WTC11 (cell line): ENCODE measurements around the gene TRIP12.

Experiments
- TF ChIP-seq, protein P1 (sequence below): fragments of 200-600 bp; IDR thresholded peaks from 2 replicates; pipeline ENCODE4 v1.8.0; 2022; ENCODE audit warnings: antibody characterized with exemption
- TF ChIP-seq, protein P2 (sequence below): sonication (generic); formaldehyde crosslinking; IDR thresholded peaks from 2 replicates; pipeline ENCODE4 v1.8.1; 2023; ENCODE audit warnings: mild to moderate bottlenecking, missing genetic modification reagents, moderate library complexity

DNA sequence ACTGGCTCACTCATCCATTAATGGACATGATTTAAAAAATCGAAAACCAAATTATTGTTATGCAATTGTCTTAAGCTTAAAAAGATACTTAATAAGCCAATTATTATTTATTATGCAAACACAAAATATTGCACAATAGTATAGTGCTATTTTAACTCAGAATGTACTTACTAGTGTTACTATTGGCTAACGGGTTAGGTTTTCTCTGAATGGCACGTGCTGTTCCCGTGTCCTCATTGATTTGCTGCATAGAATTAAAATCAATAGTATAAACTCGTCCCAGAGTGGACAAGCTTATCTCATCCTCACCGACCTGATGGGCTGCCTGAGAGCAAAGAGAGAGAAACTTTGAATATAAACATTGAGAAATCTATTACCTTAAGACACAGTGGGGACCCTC lies 116.2 kb downstream of the TRIP12 start:
- TF ChIP-seq, protein P1, sequence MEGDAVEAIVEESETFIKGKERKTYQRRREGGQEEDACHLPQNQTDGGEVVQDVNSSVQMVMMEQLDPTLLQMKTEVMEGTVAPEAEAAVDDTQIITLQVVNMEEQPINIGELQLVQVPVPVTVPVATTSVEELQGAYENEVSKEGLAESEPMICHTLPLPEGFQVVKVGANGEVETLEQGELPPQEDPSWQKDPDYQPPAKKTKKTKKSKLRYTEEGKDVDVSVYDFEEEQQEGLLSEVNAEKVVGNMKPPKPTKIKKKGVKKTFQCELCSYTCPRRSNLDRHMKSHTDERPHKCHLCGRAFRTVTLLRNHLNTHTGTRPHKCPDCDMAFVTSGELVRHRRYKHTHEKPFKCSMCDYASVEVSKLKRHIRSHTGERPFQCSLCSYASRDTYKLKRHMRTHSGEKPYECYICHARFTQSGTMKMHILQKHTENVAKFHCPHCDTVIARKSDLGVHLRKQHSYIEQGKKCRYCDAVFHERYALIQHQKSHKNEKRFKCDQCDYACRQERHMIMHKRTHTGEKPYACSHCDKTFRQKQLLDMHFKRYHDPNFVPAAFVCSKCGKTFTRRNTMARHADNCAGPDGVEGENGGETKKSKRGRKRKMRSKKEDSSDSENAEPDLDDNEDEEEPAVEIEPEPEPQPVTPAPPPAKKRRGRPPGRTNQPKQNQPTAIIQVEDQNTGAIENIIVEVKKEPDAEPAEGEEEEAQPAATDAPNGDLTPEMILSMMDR = no peak
- TF ChIP-seq, protein P2, sequence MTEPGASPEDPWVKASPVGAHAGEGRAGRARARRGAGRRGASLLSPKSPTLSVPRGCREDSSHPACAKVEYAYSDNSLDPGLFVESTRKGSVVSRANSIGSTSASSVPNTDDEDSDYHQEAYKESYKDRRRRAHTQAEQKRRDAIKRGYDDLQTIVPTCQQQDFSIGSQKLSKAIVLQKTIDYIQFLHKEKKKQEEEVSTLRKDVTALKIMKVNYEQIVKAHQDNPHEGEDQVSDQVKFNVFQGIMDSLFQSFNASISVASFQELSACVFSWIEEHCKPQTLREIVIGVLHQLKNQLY (CRISPR knock-in tag) = no peak
